HEK293 (cell line): ENCODE data around the gene TEAD1.

Source experiments
- CTCF ChIA-PET: fragments of 350-600 bp; formaldehyde crosslinking; extraction: SDS; loops from one replicate; lab custom pipeline; 2021; ENCODE audit warnings: antibody characterized with exemption; lab: Yijun Ruan, JAX
- POLR2A ChIA-PET: fragments of 300-600 bp; formaldehyde crosslinking; extraction: SDS; loops from one replicate; lab custom pipeline; 2020; ENCODE audit warnings: antibody characterized with exemption, inconsistent platforms; lab: Yijun Ruan, JAX
- H3K27ac ChIP-seq: fragments of 200-500 bp; sonication (Bioruptor generic); 2 replicates; pipeline ENCODE4 v1.5.1; 2014; ENCODE audit warnings: low read depth, low read length, control low read depth, inconsistent platforms; ENCODE audit errors: extremely low read depth
- H3K36me3 ChIP-seq, 2 experiments: fragments of 200-500 bp in 1 of 2; sonication (Bioruptor generic) in 1 of 2; 1 replicate in 1 of 2; 2 replicates in 1 of 2; pipeline ENCODE4 v1.5.1; 2014 to 2017; ENCODE audit warnings: inconsistent platforms in 2 of 2, low read length in 2 of 2; ENCODE audit not compliant: control insufficient read depth in 2 of 2, insufficient read depth in 1 of 2
- H3K4me1 ChIP-seq: fragments of 200-500 bp; sonication (Bioruptor generic); 2 replicates; pipeline ENCODE4 v1.5.1; 2014; ENCODE audit warnings: mild to moderate bottlenecking, low read length, inconsistent platforms; ENCODE audit not compliant: control insufficient read depth, insufficient read depth
- H3K4me3 ChIP-seq: 2 replicates; pipeline ENCODE4 v1.5.1; 2011; ENCODE audit warnings: low read depth, mild to moderate bottlenecking, control low read depth, low read length, moderate library complexity
- H3K9me3 ChIP-seq: fragments of 200-500 bp; sonication (Bioruptor generic); 2 replicates; pipeline ENCODE4 v1.5.1; 2014; ENCODE audit warnings: low read depth, low read length, inconsistent platforms; ENCODE audit not compliant: control insufficient read depth, insufficient read depth
- BCL11B ChIP-seq: fragments of 450-650 bp; formaldehyde crosslinking; IDR thresholded peaks from 2 replicates; pipeline ENCODE4 v1.5.1; 2016; ENCODE audit warnings: low read depth, missing biosample characterization, missing genetic modification characterization
- SCRT1 ChIP-seq: fragments of 450-650 bp; formaldehyde crosslinking; IDR thresholded peaks from 2 replicates; pipeline ENCODE4 v1.5.1; 2016; ENCODE audit warnings: missing biosample characterization, missing genetic modification characterization, borderline replicate concordance
- YY1 ChIP-seq: fragments of 450-650 bp; formaldehyde crosslinking; IDR thresholded peaks from 2 replicates; pipeline ENCODE4 v1.5.1; 2018; ENCODE audit warnings: missing biosample characterization, missing genetic modification characterization
- YY2 ChIP-seq: fragments of 450-650 bp; formaldehyde crosslinking; IDR thresholded peaks from 2 replicates; pipeline ENCODE4 v1.5.1; 2016; ENCODE audit warnings: missing biosample characterization, missing genetic modification characterization
- ZFP41 ChIP-seq: fragments of 450-650 bp; formaldehyde crosslinking; IDR thresholded peaks from 2 replicates; pipeline ENCODE4 v1.5.1; 2016; ENCODE audit warnings: missing biosample characterization, missing genetic modification characterization, borderline replicate concordance
- ZNF174 ChIP-seq: fragments of 450-650 bp; formaldehyde crosslinking; IDR thresholded peaks from 2 replicates; pipeline ENCODE4 v1.5.0; 2017; ENCODE audit warnings: missing biosample characterization, mild to moderate bottlenecking, missing genetic modification characterization
- ZNF2 ChIP-seq: fragments of 450-650 bp; formaldehyde crosslinking; IDR thresholded peaks from 2 replicates; pipeline ENCODE4 v1.5.1; 2016; ENCODE audit warnings: missing biosample characterization, missing genetic modification characterization
- ZNF211 ChIP-seq: fragments of 450-650 bp; formaldehyde crosslinking; IDR thresholded peaks from 2 replicates; pipeline ENCODE4 v1.5.1; 2016; ENCODE audit warnings: low read depth, missing biosample characterization, missing genetic modification characterization
- ZNF221 ChIP-seq: fragments of 450-650 bp; formaldehyde crosslinking; IDR thresholded peaks from 2 replicates; pipeline ENCODE4 v1.5.1; 2017; ENCODE audit warnings: missing biosample characterization, missing genetic modification characterization, borderline replicate concordance
- ZNF324 ChIP-seq: fragments of 450-650 bp; formaldehyde crosslinking; IDR thresholded peaks from 2 replicates; pipeline ENCODE4 v1.5.1; 2016; ENCODE audit warnings: missing biosample characterization, missing genetic modification characterization
- ZNF335 ChIP-seq: fragments of 450-650 bp; formaldehyde crosslinking; conservative IDR thresholded peaks from 2 replicates; pipeline ENCODE4 v1.5.1; 2016; ENCODE audit warnings: missing biosample characterization, missing genetic modification characterization
- ZNF404 ChIP-seq: fragments of 450-650 bp; formaldehyde crosslinking; IDR thresholded peaks from 2 replicates; pipeline ENCODE4 v1.5.1; 2017; ENCODE audit warnings: missing biosample characterization, missing genetic modification characterization
- ZNF473 ChIP-seq: fragments of 450-650 bp; formaldehyde crosslinking; IDR thresholded peaks from 2 replicates; pipeline ENCODE4 v1.5.1; 2017; ENCODE audit warnings: missing biosample characterization, missing genetic modification characterization
- ZNF501 ChIP-seq: fragments of 450-650 bp; formaldehyde crosslinking; IDR thresholded peaks from 2 replicates; pipeline ENCODE4 v1.5.1; 2016; ENCODE audit warnings: missing biosample characterization, missing genetic modification characterization
- ZNF555 ChIP-seq: fragments of 450-650 bp; formaldehyde crosslinking; conservative IDR thresholded peaks from 2 replicates; pipeline ENCODE4 v1.5.1; 2017; ENCODE audit warnings: missing biosample characterization, mild to moderate bottlenecking, missing genetic modification characterization, inconsistent platforms
- ZNF571 ChIP-seq: fragments of 450-650 bp; formaldehyde crosslinking; IDR thresholded peaks from 2 replicates; pipeline ENCODE4 v1.5.0; 2017; ENCODE audit warnings: missing biosample characterization, missing genetic modification characterization
- ZNF585B ChIP-seq: fragments of 450-650 bp; formaldehyde crosslinking; IDR thresholded peaks from 2 replicates; pipeline ENCODE4 v1.5.1; 2016; ENCODE audit warnings: missing biosample characterization, missing genetic modification characterization
- ZNF777 ChIP-seq: fragments of 450-650 bp; formaldehyde crosslinking; IDR thresholded peaks from 2 replicates; pipeline ENCODE4 v1.5.1; 2017; ENCODE audit warnings: missing biosample characterization, missing genetic modification characterization, borderline replicate concordance
- ZNF785 ChIP-seq: fragments of 450-650 bp; formaldehyde crosslinking; IDR thresholded peaks from 2 replicates; pipeline ENCODE4 v1.5.1; 2016; ENCODE audit warnings: missing biosample characterization, missing genetic modification characterization
- ZNF792 ChIP-seq: fragments of 450-650 bp; formaldehyde crosslinking; IDR thresholded peaks from 2 replicates; pipeline ENCODE4 v1.5.1; 2016; ENCODE audit warnings: missing biosample characterization, missing genetic modification characterization
- ZNF837 ChIP-seq: fragments of 450-650 bp; formaldehyde crosslinking; IDR thresholded peaks from 2 replicates; pipeline ENCODE4 v1.5.1; 2016; ENCODE audit warnings: missing biosample characterization, missing genetic modification characterization
- TF ChIP-seq, protein P1 (sequence below): fragments of 450-650 bp; formaldehyde crosslinking; IDR thresholded peaks from 2 replicates; pipeline ENCODE4 v1.5.1; 2016; ENCODE audit warnings: missing biosample characterization, missing genetic modification characterization
- TF ChIP-seq, protein P2 (sequence below): fragments of 450-650 bp; formaldehyde crosslinking; IDR thresholded peaks from 2 replicates; pipeline ENCODE4 v1.5.1; 2016; ENCODE audit warnings: missing biosample characterization, missing genetic modification characterization
- TF ChIP-seq, protein P3 (sequence below): fragments of 450-650 bp; formaldehyde crosslinking; conservative IDR thresholded peaks from 2 replicates; pipeline ENCODE4 v1.5.1; 2016; ENCODE audit warnings: low read depth, missing biosample characterization, missing genetic modification characterization
- TF ChIP-seq, protein P4 (sequence below): fragments of 450-650 bp; formaldehyde crosslinking; IDR thresholded peaks from 2 replicates; pipeline ENCODE4 v1.5.1; 2016; ENCODE audit warnings: missing biosample characterization, missing genetic modification characterization

Gene TEAD1

DNA sequence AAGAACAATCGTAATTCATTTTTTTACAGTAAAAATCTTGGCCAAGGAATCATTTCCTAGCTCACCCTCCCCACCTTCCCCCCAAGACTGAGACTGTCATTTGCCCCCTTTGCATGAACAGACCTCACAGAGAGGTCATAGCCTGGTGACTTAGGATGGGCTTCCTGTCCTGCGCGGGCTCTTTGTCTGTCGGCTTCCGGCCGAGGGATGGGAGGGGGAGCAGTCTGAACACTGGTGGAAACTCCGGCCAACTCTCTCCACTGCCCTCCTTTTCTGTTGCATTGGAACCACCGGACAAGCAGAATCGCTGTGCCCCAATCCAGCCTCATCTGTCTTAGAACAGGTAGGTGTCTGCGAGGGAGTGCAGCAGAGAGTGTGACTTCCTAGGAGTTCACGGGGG lies 41.7 kb downstream of the TEAD1 start:
- Histone ChIP-seq H3K36me3 (no peaks in the 10 kb centered on the region), H3K9me3 (no peaks in the 10 kb centered on the region), H3K4me1 (no peaks in the 10 kb centered on the region), H3K27ac (no peak overlapping the region)
- TF ChIP-seq ZNF211: no peak
- TF ChIP-seq ZNF792 (tag by site-specific recombination): no peak
- TF ChIP-seq, protein P1, sequence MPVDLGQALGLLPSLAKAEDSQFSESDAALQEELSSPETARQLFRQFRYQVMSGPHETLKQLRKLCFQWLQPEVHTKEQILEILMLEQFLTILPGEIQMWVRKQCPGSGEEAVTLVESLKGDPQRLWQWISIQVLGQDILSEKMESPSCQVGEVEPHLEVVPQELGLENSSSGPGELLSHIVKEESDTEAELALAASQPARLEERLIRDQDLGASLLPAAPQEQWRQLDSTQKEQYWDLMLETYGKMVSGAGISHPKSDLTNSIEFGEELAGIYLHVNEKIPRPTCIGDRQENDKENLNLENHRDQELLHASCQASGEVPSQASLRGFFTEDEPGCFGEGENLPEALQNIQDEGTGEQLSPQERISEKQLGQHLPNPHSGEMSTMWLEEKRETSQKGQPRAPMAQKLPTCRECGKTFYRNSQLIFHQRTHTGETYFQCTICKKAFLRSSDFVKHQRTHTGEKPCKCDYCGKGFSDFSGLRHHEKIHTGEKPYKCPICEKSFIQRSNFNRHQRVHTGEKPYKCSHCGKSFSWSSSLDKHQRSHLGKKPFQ (tag by site-specific recombination): no peak
- no peak for TF ChIP-seq ZNF585B (tag by site-specific recombination)
- no peak for TF ChIP-seq ZNF2
- no peak for TF ChIP-seq YY2
- no peak for TF ChIP-seq ZNF555 (tag by site-specific recombination)
- no peak for TF ChIP-seq ZNF174 (tag by site-specific recombination)
- no peak for TF ChIP-seq BCL11B (tag by site-specific recombination)
- TF ChIP-seq ZNF324 (tag by site-specific recombination): no peak
- TF ChIP-seq ZNF777 (tag by site-specific recombination): no peak
- TF ChIP-seq, all 188 proteins: peak for 0
- no peak overlapping the region for H3K4me3 ChIP-seq
- CTCF ChIA-PET: no interaction called here
- POLR2A ChIA-PET: no interaction called here

DNA sequence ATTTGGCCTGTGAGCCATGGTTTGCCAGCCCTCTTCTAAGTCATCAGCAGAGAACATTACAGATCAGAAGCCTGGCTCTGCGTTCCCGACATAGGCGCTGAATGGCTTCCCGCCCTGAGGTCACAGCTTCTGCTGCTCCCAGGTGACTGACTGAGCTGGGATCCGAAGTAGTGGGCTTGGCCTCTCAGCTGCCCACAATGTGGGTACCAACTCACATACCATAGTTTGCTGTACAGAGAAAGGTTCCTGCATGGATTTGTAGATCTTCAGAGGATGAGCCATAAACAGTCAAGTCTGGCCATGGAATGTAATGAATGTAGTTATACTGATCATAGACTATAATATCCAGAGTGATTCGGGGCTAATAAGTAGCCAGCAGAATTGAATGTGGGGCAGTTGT lies 42.6 kb downstream of the TEAD1 start:
- POLR2A ChIA-PET: no interaction called here
- H3K4me1 ChIP-seq: no peaks in the 10 kb centered on the region
- CTCF ChIA-PET: interaction anchor here (0.7 kb wide), 1 partner anchor 182 kb away, joined by 3 read pairs; no protein-coding TSS in a partner anchor

More for the DNA sequence above, 42.6 kb downstream of the TEAD1 start:
- H3K9me3 ChIP-seq: no peaks in the 10 kb centered on the region
- TF ChIP-seq, protein P2, sequence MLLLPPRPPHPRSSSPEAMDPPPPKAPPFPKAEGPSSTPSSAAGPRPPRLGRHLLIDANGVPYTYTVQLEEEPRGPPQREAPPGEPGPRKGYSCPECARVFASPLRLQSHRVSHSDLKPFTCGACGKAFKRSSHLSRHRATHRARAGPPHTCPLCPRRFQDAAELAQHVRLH (tag by site-specific recombination): no peak
- TF ChIP-seq, protein P3, sequence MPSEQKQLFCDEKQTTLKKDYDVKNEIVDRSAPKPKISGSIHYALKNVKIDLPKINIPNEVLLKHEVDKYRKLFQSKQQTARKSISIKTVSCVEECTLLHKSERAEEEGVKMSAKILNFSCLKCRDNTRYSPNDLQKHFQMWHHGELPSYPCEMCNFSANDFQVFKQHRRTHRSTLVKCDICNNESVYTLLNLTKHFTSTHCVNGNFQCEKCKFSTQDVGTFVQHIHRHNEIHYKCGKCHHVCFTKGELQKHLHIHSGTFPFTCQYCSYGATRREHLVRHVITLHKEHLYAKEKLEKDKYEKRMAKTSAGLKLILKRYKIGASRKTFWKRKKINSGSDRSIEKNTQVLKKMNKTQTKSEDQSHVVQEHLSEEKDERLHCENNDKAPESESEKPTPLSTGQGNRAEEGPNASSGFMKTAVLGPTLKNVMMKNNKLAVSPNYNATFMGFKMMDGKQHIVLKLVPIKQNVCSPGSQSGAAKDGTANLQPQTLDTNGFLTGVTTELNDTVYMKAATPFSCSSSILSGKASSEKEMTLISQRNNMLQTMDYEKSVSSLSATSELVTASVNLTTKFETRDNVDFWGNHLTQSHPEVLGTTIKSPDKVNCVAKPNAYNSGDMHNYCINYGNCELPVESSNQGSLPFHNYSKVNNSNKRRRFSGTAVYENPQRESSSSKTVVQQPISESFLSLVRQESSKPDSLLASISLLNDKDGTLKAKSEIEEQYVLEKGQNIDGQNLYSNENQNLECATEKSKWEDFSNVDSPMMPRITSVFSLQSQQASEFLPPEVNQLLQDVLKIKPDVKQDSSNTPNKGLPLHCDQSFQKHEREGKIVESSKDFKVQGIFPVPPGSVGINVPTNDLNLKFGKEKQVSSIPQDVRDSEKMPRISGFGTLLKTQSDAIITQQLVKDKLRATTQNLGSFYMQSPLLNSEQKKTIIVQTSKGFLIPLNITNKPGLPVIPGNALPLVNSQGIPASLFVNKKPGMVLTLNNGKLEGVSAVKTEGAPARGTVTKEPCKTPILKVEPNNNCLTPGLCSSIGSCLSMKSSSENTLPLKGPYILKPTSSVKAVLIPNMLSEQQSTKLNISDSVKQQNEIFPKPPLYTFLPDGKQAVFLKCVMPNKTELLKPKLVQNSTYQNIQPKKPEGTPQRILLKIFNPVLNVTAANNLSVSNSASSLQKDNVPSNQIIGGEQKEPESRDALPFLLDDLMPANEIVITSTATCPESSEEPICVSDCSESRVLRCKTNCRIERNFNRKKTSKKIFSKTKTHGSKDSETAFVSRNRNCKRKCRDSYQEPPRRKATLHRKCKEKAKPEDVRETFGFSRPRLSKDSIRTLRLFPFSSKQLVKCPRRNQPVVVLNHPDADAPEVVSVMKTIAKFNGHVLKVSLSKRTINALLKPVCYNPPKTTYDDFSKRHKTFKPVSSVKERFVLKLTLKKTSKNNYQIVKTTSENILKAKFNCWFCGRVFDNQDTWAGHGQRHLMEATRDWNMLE (tag by site-specific recombination): no peak
- TF ChIP-seq ZNF785 (tag by site-specific recombination): no peak
- TF ChIP-seq ZNF571 (tag by site-specific recombination): no peak
- TF ChIP-seq ZNF335 (tag by site-specific recombination): no peak
- no peak for TF ChIP-seq ZNF404 (tag by site-specific recombination)
- no peak for TF ChIP-seq SCRT1 (tag by site-specific recombination)
- no peak for TF ChIP-seq YY1
- TF ChIP-seq, protein P4, sequence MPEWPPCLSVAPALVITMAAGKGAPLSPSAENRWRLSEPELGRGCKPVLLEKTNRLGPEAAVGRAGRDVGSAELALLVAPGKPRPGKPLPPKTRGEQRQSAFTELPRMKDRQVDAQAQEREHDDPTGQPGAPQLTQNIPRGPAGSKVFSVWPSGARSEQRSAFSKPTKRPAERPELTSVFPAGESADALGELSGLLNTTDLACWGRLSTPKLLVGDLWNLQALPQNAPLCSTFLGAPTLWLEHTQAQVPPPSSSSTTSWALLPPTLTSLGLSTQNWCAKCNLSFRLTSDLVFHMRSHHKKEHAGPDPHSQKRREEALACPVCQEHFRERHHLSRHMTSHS: no peak
- no peak for TF ChIP-seq ZNF501 (tag by site-specific recombination)
- no peak for TF ChIP-seq ZNF837
- no peak for TF ChIP-seq ZNF221 (tag by site-specific recombination)
- TF ChIP-seq ZNF473: no peak
- TF ChIP-seq ZFP41 (tag by site-specific recombination): no peak
- TF ChIP-seq, all 188 proteins: peak for 0
- Histone ChIP-seq H3K27ac (no peak overlapping the region), H3K36me3 (no peaks in the 10 kb centered on the region), H3K4me3 (no peak overlapping the region)
